Endothelial cell of umbilical vein (primary cell): ENCODE results near the gene ZNF516. TPM values are rescaled to one million over a fixed set of nuclear protein-coding genes. Genes with fewer than 3 reads are reported as not detected.

Experiments used
- BruUV-seq: library from RNA; stranded (reverse); fragments of 400-500 nt; replicated peaks from 2 replicates; lab custom pipeline; 2021; lab: Mats Ljungman, UMichigan
- CTCF ChIA-PET: fragments of 300-600, 350-600 bp; sonication (Branson Sonifier 250); formaldehyde crosslinking; loops from one replicate; lab custom pipeline; 2021; ENCODE audit warnings: antibody characterized with exemption, inconsistent platforms; lab: Charles Lee
- POLR2A ChIA-PET: fragments of 300-600, 350-600 bp; sonication (Branson Sonifier 250); formaldehyde crosslinking; loops from one replicate; lab custom pipeline; 2021; ENCODE audit warnings: antibody characterized with exemption, inconsistent platforms; lab: Charles Lee
- DNase-seq: peaks from one replicate; pipeline ENCODE4 v3.0.0-alpha.2; 2011; ENCODE audit warnings: low read depth, low spot score
- FAIRE-seq: peaks from 2 replicates; lab custom pipeline; 2011; peaks lifted over from hg19 to GRCh38; lab: Jason Lieb, UNC
- H2AFZ ChIP-seq: 2 replicates; pipeline ENCODE4 v1.6.0; 2012; ENCODE audit warnings: low read depth, low read length, control low read depth, inconsistent platforms
- H3K27ac ChIP-seq: 2 replicates; pipeline ENCODE4 v1.5.1; 2011; ENCODE audit warnings: low read depth, mild to moderate bottlenecking, control low read depth, low read length, moderate library complexity; ENCODE audit not compliant: insufficient read depth
- H3K27me3 ChIP-seq, 2 experiments: 2 replicates each; pipeline versions ENCODE4 v1.6.0 to v1.6.1; 2011; ENCODE audit warnings: low read length in 2 of 2, mixed read lengths in 1 of 2; ENCODE audit not compliant: control insufficient read depth in 2 of 2, insufficient read depth in 2 of 2
- H3K36me3 ChIP-seq, 2 experiments: 2 replicates in 1 of 2; 3 replicates in 1 of 2; pipeline ENCODE4 v1.5.1; 2011; ENCODE audit warnings: low read length in 2 of 2, mild to moderate bottlenecking in 1 of 2, moderate library complexity in 1 of 2; ENCODE audit not compliant: control insufficient read depth in 2 of 2, insufficient read depth in 2 of 2; ENCODE audit errors: extremely low read depth in 1 of 2
- H3K4me1 ChIP-seq: 3 replicates; pipeline ENCODE4 v1.5.1; 2011; ENCODE audit warnings: mild to moderate bottlenecking, low read length; ENCODE audit not compliant: control insufficient read depth, insufficient read depth; ENCODE audit errors: extremely low read depth
- H3K4me2 ChIP-seq: 2 replicates; pipeline ENCODE4 v1.6.1; 2011; ENCODE audit warnings: low read length, control low read depth, mixed read lengths; ENCODE audit not compliant: insufficient read depth
- H3K4me3 ChIP-seq, 3 experiments: fragments of 200-600 bp in 1 of 3; sonication (generic), shearing (Covaris generic) in 1 of 3; replicated peaks in 1 of 3; 2 replicates each; pipeline ENCODE4 v1.5.1; 2011 to 2016; ENCODE audit warnings: control low read depth in 3 of 3, low read length in 3 of 3, mild to moderate bottlenecking in 2 of 3, inconsistent platforms in 1 of 3, low read depth in 1 of 3, moderate library complexity in 1 of 3; ENCODE audit not compliant: insufficient read depth in 1 of 3
- H3K79me2 ChIP-seq: 2 replicates; pipeline ENCODE4 v1.6.0; 2012; ENCODE audit warnings: low read length, inconsistent platforms; ENCODE audit not compliant: control insufficient read depth, insufficient read depth
- H3K9ac ChIP-seq: replicated peaks from 2 replicates; pipeline ENCODE3; 2011; ENCODE audit warnings: low read length, control low read depth; ENCODE audit not compliant: insufficient read depth; ENCODE audit errors: extremely low read depth
- H3K9me1 ChIP-seq: replicated peaks from 3 replicates; pipeline ENCODE4 v1.6.0; 2011; ENCODE audit warnings: mild to moderate bottlenecking, low read length; ENCODE audit not compliant: control insufficient read depth, insufficient read depth; ENCODE audit errors: extremely low read depth
- H3K9me3 ChIP-seq: replicated peaks from 2 replicates; pipeline ENCODE4 v1.5.1; 2012; ENCODE audit warnings: low read length, inconsistent platforms; ENCODE audit not compliant: control insufficient read depth, insufficient read depth
- H4K20me1 ChIP-seq: replicated peaks from 2 replicates; pipeline ENCODE3; 2011; ENCODE audit warnings: mild to moderate bottlenecking, low read length; ENCODE audit not compliant: control insufficient read depth, insufficient read depth; ENCODE audit errors: extremely low read depth
- CTCF ChIP-seq, 2 donors: IDR thresholded peaks; 1 replicate in 1 of 2; 2 replicates in 1 of 2; pipeline ENCODE4 v1.5.1; 2011; ENCODE audit warnings: low read length in 2 of 2, mild to moderate bottlenecking in 2 of 2, moderate library complexity in 2 of 2, control low read depth in 1 of 2, inconsistent platforms in 1 of 2, low read depth in 1 of 2; ENCODE audit not compliant: insufficient read depth in 1 of 2; ENCODE audit errors: extremely low read depth in 1 of 2
- EZH2 ChIP-seq: IDR thresholded peaks from 2 replicates; pipeline ENCODE4 v1.6.1; 2012; ENCODE audit warnings: borderline replicate concordance, low read depth, mild to moderate bottlenecking, moderate library complexity, low read length, inconsistent platforms; ENCODE audit not compliant: severe bottlenecking
- MAX ChIP-seq: IDR thresholded peaks from 2 replicates; pipeline ENCODE4 v1.6.1; 2011; ENCODE audit not compliant: insufficient read depth, insufficient read length
- POLR2A ChIP-seq: IDR thresholded peaks from 2 replicates; pipeline ENCODE4 v1.6.1; 2012; ENCODE audit warnings: low read depth, mild to moderate bottlenecking, control low read depth, low read length
- POLR2AphosphoS5 ChIP-seq: IDR thresholded peaks from 2 replicates; pipeline ENCODE4 v1.6.1; 2012; ENCODE audit warnings: low read depth, mild to moderate bottlenecking, control low read depth, low read length, moderate library complexity; ENCODE audit not compliant: insufficient read depth
- dilution Hi-C: fragments of 300-500 bp; cut with MboI; formaldehyde crosslinking; loops from one replicate; pipeline ENCODE4 v1.15.0; 2019; ENCODE audit warnings: low sequenced_read_pairs; ENCODE audit not compliant: extremely low pct_ligation_motif_present
- intact Hi-C: fragments of 100-400 bp; cut with micrococcal nuclease; formaldehyde crosslinking; loops from one replicate; pipeline ENCODE4 v1.10.0; 2022
- polyA plus RNA-seq, 4 experiments: library from polyadenylated mRNA; depleted of rRNA in 3 of 4; stranded (reverse) in 3 of 4; unstranded in 1 of 4; fragments of >200 nt; gene quantifications; 2 replicates each; pipeline versions ENCODE4 v1.2.1 to v1.2.3, GENCODE V29; 2011 to 2012; ENCODE audit warnings: missing spikeins in 1 of 4
- total RNA-seq: library from RNA; stranded (reverse); gene quantifications from 2 replicates; pipeline ENCODE4 v1.2.3, GENCODE V29; 2021

Gene ZNF516
- total and polyA plus RNA-seq, 2 donors (not counting 3 experiments of a cell fraction or from before 2014, with no cell fraction given): 3.6 to 19.1 TPM

- H3K9me1 ChIP-seq: peaks cover 3% of the 10 kb centered on the region
- H3K27me3 ChIP-seq: no peaks in the 10 kb centered on the region
- intact Hi-C loops: no loop called here
- H3K4me2 ChIP-seq: no peak overlapping the region
- ChIA-PET POLR2A (no interaction called here), CTCF (interaction anchor here (1.1 to 1.3 kb wide), 2 partner anchors 9 to 19 kb away, joined by 3 to 6 read pairs; no protein-coding TSS in a partner anchor)
- H3K79me2 ChIP-seq: peaks cover 3% of the 10 kb centered on the region
- dilution Hi-C loops: no loop called here
- DNase-seq (no peak), FAIRE-seq (no peak)
- H2AFZ ChIP-seq: no peak overlapping the region
- no peaks in the 10 kb centered on the region for H3K36me3 ChIP-seq
- H3K4me1 ChIP-seq: peaks cover 20% of the 10 kb centered on the region
- no peak for TF ChIP-seq POLR2AphosphoS5
- no peak for TF ChIP-seq MAX
- no peak for TF ChIP-seq POLR2A
- no peak for TF ChIP-seq EZH2
- H3K27ac ChIP-seq: no peak overlapping the region
- H3K9me3 ChIP-seq: no peaks in the 10 kb centered on the region
- H3K4me3 ChIP-seq: no peak overlapping the region
- H3K9ac ChIP-seq: no peak overlapping the region
- BruUV-seq: no TSS peak
- no peaks in the 10 kb centered on the region for H4K20me1 ChIP-seq
These were observed 14.1 kb downstream of the ZNF516 start for GRCh38 chr18:76480913-76481312.

GRCh38 chr18:76479351-76480238 is 15.4 kb downstream of the ZNF516 start:
- Histone ChIP-seq H3K4me2 (no peak overlapping the region), H4K20me1 (no peaks in the 10 kb centered on the region), H3K9ac (no peak overlapping the region), H2AFZ (no peak overlapping the region), H3K4me1 (peaks cover 24% of the 10 kb centered on the region), H3K27me3 (no peaks in the 10 kb centered on the region), H3K9me3 (no peaks in the 10 kb centered on the region), H3K9me1 (no peaks in the 10 kb centered on the region), H3K79me2 (peaks cover 9% of the 10 kb centered on the region), H3K27ac (no peak overlapping the region), H3K4me3 (no peak overlapping the region), H3K36me3 (no peaks in the 10 kb centered on the region)
- ChIA-PET CTCF (interaction anchor here (0.6 kb wide), 1 partner anchor 9 kb away, joined by 3 read pairs; no protein-coding TSS in a partner anchor), POLR2A (no interaction called here)
- no TSS peak for BruUV-seq
- dilution Hi-C loops: no loop called here
- FAIRE-seq (no peak), DNase-seq (no peak)
- intact Hi-C loops: no loop called here
- no peak for TF ChIP-seq MAX
- TF ChIP-seq CTCF (IDR thresholded peaks at IDR 0.05; ENCODE audit: extremely low read depth in 1 of 2, insufficient read depth in 1 of 2, low read depth in 1 of 2, low read length in 2 of 2): no peak
